Measurements from ENCODE around the gene CACNB1. TPM values are rescaled to one million over a fixed set of nuclear protein-coding genes. Genes with fewer than 3 reads are reported as not detected.

CACNB1 gene
- total and polyA plus RNA-seq, 10 of the 15 experiments (the other 5 are each of a cell fraction or from before 2014, with no cell fraction given): 0.06 to 15.6 (median 6.3) TPM

GRCh38 chr17:39150104-39150634, 47.3 kb downstream of the CACNB1 start (continued):
- TF ChIP-seq MTA2 (IDR thresholded peaks at IDR 0.05; ENCODE audit: low read depth) (no peak), ESRRA (IDR thresholded peaks at IDR 0.05; ENCODE audit: low read length) (no peak), NFXL1 (IDR thresholded peaks at IDR 0.05; ENCODE audit: borderline replicate concordance) (no peak), POLR2AphosphoS2 (IDR thresholded peaks at IDR 0.05; ENCODE audit: low read depth, low read length) (no peak), BRCA1 (IDR thresholded peaks at IDR 0.05; ENCODE audit: low read depth, low read length) (no peak), ZNF687 (IDR thresholded peaks at IDR 0.05) (no peak), SIX5 (IDR thresholded peaks at IDR 0.05; ENCODE audit: low read depth, low read length, severe bottlenecking) (no peak), MYB (IDR thresholded peaks at IDR 0.05; ENCODE audit: borderline replicate concordance, low read depth, low read length) (no peak), ZNF207 (IDR thresholded peaks at IDR 0.05; ENCODE audit: borderline replicate concordance) (no peak)
- TF ChIP-seq, protein P1, sequence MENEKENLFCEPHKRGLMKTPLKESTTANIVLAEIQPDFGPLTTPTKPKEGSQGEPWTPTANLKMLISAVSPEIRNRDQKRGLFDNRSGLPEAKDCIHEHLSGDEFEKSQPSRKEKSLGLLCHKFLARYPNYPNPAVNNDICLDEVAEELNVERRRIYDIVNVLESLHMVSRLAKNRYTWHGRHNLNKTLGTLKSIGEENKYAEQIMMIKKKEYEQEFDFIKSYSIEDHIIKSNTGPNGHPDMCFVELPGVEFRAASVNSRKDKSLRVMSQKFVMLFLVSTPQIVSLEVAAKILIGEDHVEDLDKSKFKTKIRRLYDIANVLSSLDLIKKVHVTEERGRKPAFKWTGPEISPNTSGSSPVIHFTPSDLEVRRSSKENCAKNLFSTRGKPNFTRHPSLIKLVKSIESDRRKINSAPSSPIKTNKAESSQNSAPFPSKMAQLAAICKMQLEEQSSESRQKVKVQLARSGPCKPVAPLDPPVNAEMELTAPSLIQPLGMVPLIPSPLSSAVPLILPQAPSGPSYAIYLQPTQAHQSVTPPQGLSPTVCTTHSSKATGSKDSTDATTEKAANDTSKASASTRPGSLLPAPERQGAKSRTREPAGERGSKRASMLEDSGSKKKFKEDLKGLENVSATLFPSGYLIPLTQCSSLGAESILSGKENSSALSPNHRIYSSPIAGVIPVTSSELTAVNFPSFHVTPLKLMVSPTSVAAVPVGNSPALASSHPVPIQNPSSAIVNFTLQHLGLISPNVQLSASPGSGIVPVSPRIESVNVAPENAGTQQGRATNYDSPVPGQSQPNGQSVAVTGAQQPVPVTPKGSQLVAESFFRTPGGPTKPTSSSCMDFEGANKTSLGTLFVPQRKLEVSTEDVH (IDR thresholded peaks at IDR 0.05; ENCODE audit: low read depth, partially characterized antibody): no peak
